ENCODE results near the gene GOLGB1. TPM values are rescaled to one million over a fixed set of nuclear protein-coding genes. Genes with fewer than 3 reads are reported as not detected.
A peak's percentile ranks its signal among the peaks of the same experiment; 100 is the strongest.

GOLGB1 gene
- total RNA-seq, 4 donors from 2014 or later, result 77.8 to 102 (median 97.3) TPM

DNA sequence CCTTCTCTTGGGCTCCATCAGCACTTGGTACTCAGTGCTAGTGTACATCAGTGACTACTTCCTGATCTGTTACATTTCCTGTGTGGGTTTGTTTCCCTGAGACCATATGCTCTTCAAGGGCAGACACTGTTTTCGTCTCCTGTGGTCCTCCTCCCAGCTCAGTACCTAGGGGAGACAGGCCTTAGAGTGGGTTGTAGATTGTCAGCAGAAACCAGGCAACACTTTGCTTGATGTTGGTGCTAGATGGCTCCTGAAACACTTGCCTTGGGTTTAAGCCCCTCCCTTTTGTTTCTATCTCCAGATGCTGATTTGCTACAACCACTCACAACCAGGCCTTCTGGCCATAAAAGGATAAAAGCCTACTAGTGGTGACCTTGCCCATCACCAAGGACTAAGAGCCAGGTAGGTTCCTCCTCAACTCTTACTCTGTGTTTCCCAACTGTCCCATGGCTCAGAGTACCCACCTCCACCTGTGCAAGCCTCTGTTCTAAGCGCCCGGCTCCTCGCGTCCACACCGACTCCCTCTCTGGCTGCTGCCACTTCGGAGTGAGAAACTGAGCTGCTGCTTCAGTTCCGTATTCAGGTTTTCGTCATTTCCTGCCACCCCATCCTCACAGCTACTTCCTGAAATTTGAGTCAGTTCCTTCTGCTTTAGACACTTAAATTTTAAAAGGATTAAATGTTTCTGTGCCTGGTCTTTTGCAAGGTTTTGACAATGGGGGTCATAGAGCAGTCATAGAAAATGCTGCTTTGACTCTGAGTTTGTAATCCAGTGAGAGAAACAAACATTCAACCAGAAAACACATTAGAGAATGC lies 89.0 kb downstream of the GOLGB1 start, which contains the start of gene HCLS1:
Gene HCLS1, minus strand, starts transcription at position 548 of the 816 bp plus-strand sequence. CDS start 2,556 bp downstream, outside the sequence.
- H3K27ac ChIP-seq, result peak within 1 kb of the TSS; percentile 17 to 45 (median 30)
- peaks cover 16 to 32% of the 10 kb centered on the region in 2 donors for H3K36me3 ChIP-seq
- intact Hi-C loops (cut with DNase I), result no loop called here
- peak in 1 of 2 donors; percentile 23 for TF ChIP-seq POLR2A (IDR thresholded peaks at IDR 0.05)
- TF ChIP-seq, protein P1, sequence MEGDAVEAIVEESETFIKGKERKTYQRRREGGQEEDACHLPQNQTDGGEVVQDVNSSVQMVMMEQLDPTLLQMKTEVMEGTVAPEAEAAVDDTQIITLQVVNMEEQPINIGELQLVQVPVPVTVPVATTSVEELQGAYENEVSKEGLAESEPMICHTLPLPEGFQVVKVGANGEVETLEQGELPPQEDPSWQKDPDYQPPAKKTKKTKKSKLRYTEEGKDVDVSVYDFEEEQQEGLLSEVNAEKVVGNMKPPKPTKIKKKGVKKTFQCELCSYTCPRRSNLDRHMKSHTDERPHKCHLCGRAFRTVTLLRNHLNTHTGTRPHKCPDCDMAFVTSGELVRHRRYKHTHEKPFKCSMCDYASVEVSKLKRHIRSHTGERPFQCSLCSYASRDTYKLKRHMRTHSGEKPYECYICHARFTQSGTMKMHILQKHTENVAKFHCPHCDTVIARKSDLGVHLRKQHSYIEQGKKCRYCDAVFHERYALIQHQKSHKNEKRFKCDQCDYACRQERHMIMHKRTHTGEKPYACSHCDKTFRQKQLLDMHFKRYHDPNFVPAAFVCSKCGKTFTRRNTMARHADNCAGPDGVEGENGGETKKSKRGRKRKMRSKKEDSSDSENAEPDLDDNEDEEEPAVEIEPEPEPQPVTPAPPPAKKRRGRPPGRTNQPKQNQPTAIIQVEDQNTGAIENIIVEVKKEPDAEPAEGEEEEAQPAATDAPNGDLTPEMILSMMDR (IDR thresholded peaks at IDR 0.05), result no peak
- peak within 1 kb of the TSS in 1 of 3 donors; percentile 6 for H3K4me3 ChIP-seq (replicated peaks in 1 of 3)
- peak; percentile 14 for DNase-seq
- H3K9me3 ChIP-seq, result no peaks in the 10 kb centered on the region
- WGBS, 2 donors, result 78 to 82% methylated on average over 9 of the region's 9 CpGs
- no peaks in the 10 kb centered on the region for H3K27me3 ChIP-seq
- H3K4me1 ChIP-seq, result no peaks in the 10 kb centered on the region

DNA sequence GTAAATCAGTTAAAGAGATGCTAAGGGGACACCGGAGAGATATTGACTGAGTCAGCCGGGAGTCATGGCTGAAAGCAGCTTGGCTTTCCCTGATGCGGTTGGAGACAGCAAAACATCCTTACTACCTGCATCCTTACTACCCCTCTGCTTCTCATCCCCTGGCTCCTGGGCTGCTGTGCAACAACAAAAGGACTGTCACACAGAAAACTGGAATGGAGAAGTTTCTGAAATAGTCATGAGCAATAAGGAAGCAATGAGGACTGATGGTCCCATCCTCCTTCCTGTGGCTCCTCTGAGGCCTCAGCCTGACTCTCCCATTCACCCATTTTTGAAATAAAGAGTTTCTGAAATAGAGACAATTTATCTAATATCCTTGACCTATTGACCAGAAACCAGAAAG lies 90.0 kb downstream of the GOLGB1 start:
- intact Hi-C loops (cut with DNase I), result no loop called here
- peaks cover 12 to 22% of the 10 kb centered on the region in 2 donors for H3K36me3 ChIP-seq
- DNase-seq, result no peak
- no peaks in the 10 kb centered on the region for H3K4me1 ChIP-seq
- WGBS, 2 donors, result 91 to 95% methylated on average over 3 of the region's 3 CpGs
- no peak overlapping the region for H3K27ac ChIP-seq
- no peaks in the 10 kb centered on the region for H3K9me3 ChIP-seq
- TF ChIP-seq, protein P1 (IDR thresholded peaks at IDR 0.05), result no peak
- no peak for TF ChIP-seq POLR2A (IDR thresholded peaks at IDR 0.05)
- H3K4me3 ChIP-seq (replicated peaks in 1 of 3), result no peak overlapping the region
- H3K27me3 ChIP-seq, result no peaks in the 10 kb centered on the region

DNA sequence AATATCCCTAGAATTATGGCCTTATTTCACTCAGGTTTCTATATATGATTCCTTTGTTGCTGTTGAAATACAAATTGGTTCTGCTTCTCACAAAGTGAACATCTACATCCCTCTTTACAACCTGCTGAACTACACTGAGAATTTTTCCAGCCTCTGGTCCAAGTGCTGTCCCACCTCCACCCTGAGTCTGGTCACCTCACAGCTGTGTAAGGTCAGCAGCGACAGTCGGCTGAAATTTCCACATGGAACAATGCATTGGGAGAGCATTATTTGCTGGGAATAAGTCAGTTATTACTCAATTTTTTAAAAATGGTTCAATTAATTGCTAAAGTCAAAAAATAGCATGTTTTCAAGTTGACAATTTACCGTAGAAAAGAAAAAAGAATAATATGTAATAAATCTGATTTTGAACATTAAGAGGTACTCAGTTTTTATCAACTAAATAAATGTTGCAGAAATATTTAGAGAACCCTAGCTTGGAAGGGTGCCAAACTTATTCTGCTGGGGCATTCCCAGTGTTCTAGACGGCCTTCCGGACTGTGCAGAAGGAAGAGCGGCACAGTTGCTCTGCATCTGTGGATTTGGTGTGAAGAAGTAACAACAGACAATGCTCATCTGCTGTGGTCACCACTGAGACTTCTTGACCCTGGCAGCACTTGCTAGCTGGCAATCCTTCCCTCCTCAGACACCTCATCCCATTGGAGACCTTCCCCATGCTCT lies 90.7 kb downstream of the GOLGB1 start:
- WGBS, 2 donors, result 79 to 90% methylated on average over 6 of the region's 6 CpGs
- H3K27ac ChIP-seq, result no peak overlapping the region
- H3K4me3 ChIP-seq (replicated peaks in 1 of 3), result no peak overlapping the region
- DNase-seq, result no peak
- H3K27me3 ChIP-seq, result no peaks in the 10 kb centered on the region
- H3K4me1 ChIP-seq, result no peaks in the 10 kb centered on the region
- peaks cover 5 to 15% of the 10 kb centered on the region in 2 donors for H3K36me3 ChIP-seq
- H3K9me3 ChIP-seq, result no peaks in the 10 kb centered on the region
- intact Hi-C loops (cut with DNase I), result no loop called here
- TF ChIP-seq, protein P1 (IDR thresholded peaks at IDR 0.05), result no peak
- no peak for TF ChIP-seq POLR2A (IDR thresholded peaks at IDR 0.05)

DNA sequence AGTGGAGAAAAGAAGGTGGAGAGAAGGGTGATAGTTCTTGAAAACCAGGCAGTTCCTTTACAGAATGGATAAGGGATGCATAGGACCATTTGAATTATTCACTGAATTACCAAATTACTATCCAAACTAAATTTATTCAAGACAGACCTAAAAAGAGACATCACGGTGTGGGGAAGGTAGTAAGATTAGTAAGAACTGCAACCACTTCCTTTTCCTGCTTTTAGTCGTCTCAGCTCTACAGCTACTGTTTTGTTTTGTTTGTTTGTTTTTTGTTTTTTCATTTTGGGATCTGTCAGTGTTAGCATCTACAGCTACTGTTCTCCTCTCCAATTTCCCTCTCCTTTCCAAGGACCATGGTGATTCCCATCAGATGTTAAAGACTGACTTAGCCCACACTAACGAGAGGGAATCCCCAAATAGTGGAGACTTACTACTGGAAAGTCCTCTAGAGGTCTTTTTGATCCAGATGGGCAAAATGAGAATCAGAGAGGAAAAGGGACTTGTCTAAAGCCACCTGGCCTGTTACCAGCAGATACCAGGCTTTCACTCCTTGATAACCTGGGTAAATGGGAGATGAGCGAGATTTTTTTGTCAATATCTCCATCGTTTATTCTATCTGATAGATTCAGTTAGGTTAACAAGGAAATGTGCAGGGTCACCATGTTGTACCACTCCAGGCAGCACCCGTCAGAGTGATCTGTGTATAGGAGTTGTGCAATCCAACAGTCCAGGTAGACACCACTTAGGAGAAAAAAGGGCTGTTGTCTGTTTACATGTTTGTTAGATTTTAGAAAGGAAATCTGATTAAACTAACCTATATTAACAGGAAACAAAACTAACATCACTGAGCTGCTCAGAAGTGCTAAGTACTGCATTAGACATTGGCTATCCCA lies 94.8 kb downstream of the GOLGB1 start:
- Histone ChIP-seq H3K27ac (no peak overlapping the region), H3K4me3 (replicated peaks in 1 of 3) (no peak overlapping the region), H3K4me1 (no peaks in the 10 kb centered on the region), H3K9me3 (no peaks in the 10 kb centered on the region), H3K36me3 (no peaks in the 10 kb centered on the region), H3K27me3 (no peaks in the 10 kb centered on the region)
- no peak for TF ChIP-seq POLR2A (IDR thresholded peaks at IDR 0.05)
- TF ChIP-seq, protein P1 (IDR thresholded peaks at IDR 0.05), result no peak
- WGBS, 2 donors, result 78 to 85% methylated on average over 6 of the region's 6 CpGs
- no peak for DNase-seq
- intact Hi-C loops (cut with DNase I), result no loop called here

Data from thyroid gland (tissue), 4 donors.